T-helper 2 cell treated with Interferon-gamma antibody and Interleukin-4, amounts not matched to agents 100 ng/mL and 5 ng/mL, for 36 hours (primary cell): ENCODE measurements around the gene ASAP3. TPM values are rescaled to one million over a fixed set of nuclear protein-coding genes. Genes with fewer than 3 reads are reported as not detected.

Experiments used
- intact Hi-C: fragments of 100-400 bp; cut with micrococcal nuclease; formaldehyde crosslinking; loops from one replicate; pipeline ENCODE4 v1.15.1; 2023
- total RNA-seq: library from RNA; stranded (reverse); gene quantifications from 2 replicates; pipeline ENCODE4 v1.2.3, GENCODE V29; 2022

Gene ASAP3
- total RNA-seq, 1 donor from 2014 or later: 0.86 TPM

DNA sequence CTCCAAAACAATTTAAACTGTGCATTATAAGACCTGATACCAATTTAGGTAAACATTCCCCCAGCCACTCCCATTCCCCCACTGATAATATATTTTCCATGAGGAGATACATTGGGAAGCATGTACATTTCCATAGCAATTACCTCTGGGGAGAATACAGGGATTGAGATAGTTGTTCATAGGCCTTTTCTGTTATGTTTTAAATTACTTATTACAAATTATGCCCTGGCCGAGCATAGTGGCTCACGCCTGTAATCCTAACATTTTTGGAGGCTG, 4.4 kb downstream of the ASAP3 start:
- intact Hi-C loops: no loop called here

- intact Hi-C loops: no loop called here
Measured at GRCh38 chr1:23478896-23479665, 4.9 kb downstream of the ASAP3 start.

DNA sequence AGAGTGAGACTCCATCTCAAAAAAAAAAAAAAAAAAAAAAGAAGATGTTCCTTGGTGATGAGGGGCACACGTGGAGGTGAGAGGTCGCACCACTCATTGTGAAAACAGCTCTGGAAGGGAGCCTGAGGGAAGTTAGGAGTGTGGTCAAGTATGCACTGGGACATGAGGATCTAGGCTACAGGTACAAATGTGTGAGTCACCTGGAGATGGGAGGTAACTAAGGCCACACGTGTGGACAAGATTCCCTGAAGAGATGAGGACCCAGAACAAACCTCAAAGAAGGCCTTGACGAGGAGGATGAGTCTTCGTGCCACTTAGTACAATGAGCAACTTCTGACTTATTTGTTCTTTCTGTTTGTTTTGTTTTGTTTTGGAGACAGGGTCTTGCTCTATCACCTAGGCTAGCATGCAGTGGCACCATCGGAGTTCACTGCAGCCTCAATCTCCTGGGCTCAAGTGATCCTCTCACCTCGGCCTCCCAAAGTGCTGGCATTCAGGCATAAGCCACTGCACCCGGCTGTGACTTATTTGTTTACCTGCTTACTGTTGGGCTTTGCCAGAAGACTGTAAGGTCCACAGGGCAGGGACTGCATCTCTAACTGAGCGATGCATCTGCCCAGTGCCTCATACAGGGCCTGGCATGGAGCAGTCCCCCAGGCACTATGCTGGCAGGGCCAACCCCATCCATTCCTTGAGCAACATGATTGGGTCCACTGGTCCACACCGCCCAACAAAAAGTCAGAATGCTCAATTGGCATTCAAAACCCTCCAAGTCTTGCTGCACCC, 6.4 kb downstream of the ASAP3 start:
- intact Hi-C loops: no loop called here

DNA sequence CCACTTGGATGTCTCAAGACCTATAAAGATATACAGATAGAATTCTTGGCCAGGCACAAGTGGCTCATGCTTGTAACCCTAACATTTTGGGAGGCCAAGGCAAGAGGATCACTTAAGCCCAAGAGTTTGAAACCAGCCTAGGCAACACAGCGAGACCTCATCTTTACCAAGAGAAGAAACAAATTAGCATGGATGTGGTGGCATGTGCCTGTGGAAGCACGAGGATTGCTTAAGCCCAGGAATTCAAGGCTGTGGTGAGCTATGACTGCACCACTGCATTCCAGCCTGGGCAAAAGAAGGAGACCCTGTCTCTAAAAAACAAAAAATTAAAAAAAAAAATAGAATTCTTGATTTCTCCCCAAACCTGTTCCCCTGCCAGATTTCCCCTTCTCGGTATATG, 8.3 kb downstream of the ASAP3 start:
- intact Hi-C loops: no loop called here

DNA sequence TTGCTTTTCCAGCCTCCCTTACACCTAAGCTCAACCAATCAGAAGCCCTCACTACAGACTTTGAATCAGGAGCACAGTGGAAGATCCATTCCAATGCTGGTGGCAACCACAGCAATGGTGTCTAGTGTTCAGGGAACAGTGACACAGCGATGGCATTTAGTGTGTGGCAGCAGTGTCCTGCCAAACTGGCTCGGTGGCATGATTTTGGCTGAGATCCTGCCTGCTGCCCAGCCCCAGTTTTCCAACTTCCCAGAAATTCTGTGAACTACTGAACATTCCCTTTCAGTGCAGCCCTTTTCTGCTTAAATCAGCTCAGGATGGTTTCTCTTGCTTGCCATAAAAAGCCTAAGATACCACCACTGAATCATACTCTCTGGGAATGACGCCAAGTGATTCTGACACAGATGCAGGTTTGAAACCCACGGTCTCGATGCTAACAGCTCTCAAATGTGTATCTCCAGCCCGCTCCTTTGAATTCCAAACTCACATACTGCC, 8.8 kb downstream of the ASAP3 start:
- intact Hi-C loops: no loop called here

DNA sequence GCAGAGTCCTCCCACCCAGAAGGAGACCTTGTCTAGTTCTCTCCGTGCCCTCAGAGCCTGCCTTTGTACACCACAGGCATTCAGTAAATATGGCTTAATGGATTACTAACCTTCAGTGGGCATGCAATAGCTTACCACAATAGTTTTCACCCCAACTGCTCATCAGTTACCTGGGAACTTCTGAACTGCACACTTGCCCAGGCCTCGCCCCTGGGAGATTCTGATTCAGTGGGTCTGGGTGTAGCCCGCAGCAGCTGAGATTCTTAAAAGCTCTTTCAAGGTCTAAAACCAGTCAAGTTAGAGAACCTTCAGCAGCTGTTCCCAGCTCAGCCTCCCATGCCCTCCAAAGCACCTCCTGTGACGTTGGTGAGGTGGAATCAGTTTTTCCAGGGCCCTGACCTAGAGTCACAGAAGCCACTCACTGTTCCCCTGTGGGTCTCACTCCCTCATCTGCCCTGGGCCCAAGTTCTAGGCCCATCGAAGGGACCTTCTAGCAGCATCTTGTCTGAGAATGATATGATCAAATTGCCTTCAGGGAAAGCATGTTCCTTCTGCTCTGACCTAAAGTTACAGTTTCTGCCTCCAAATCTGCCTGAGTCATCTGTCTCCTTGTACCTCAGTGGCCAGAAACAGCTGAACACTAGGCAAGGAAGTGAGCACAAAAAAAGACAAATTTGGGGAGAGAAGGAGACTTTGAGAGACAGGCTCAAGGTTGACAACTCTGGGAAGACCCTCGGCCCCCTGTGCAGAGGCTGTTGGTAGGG, 10.8 kb downstream of the ASAP3 start:
- intact Hi-C loops: no loop called here

- intact Hi-C loops: no loop called here
Measured at GRCh38 chr1:23472351-23473036, 11.5 kb downstream of the ASAP3 start.

DNA sequence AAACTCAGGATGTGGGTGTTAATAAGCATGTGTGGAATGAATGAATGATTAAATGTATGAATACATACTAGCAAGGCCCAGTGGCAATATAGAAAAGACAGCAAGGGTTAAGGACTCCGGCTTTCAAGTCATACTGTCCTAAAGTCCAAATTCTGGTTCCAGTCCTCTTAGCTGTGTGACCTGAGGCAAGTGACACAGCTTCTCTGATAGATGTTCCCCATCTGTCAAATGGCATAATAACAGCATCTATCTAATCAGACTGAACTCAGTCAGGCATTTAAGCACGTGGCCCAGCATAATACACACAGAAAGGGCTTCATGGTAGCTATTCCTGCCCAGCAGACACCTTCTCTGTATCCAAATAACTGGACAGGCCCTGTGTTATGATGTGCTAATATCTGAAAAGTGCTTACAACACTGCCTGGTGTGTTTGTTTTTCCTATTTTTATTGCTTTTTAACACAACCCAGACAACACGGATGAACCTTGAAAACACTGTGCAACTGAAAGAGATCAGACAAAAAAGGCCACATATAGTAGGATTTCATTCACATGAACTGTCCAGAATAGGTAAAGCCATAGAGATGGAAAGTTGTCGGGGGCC, 12.4 kb downstream of the ASAP3 start:
- intact Hi-C loops: no loop called here

DNA sequence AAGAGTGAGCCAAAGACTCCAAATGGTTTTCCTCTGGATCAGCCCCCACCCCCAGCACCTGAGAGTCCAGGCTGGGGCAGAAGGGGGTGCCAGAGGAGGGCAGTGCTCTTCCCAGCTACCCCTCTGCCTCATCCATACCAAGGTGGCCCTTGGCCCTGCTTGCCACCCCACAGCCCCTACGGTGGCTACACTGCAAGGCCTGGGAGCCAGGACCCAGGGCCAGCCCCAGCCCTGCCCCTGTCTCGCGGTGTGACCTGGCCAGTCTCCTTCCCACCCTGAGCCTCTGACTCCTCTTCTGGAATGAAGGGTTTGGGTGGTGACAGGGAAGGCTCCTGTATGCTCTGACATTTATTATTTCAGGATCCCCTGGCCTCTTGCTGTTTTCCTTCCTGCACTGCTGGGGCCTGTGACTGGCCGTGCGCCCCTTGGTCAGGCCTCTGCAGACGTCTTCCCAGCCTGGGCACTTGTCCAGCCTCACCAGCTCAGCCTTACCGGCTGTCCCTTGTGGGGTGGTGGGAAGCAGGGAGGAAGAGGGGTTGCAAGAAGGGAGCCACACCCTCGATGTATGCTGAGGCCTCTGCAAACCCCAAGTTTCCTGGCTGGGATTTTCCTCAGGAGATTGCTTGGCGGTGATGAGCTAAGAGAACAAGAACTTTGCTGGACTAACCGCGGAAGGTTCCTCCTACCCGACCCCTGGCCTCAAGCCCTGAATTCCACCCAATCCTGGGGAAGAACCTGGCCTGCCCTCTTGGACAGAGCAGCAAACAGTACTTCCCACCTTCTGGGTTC, 13.5 kb downstream of the ASAP3 start:
- intact Hi-C loops: no loop called here

- intact Hi-C loops: no loop called here
Measured at GRCh38 chr1:23469372-23469982, 14.5 kb downstream of the ASAP3 start.

DNA sequence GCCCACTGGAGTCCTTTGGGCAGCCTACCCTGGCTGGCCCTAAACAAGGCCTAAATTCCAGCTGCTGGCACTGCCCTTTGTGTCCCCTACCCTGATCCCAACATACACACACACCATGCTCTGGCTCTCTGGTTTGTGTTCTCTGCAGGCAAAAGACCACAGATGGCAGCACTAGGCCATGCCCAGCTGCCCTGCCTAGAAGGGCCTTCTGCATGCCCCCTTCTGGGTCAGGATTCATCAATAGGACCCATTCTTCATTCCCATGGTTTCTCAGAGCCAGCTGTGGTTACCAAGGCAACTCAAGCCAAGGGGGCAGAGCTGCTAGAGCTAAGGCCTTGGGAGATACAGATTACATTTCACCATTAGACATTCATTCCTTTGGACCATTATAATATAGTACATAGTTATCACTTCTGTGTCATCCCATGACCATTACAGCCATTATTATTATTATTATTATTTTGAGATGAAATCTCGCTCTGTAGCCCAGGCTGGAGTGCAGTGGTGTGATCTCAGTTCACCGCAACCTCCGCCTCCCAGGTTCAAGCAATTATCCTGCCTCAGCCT, 17.5 kb downstream of the ASAP3 start:
- intact Hi-C loops: no loop called here

- intact Hi-C loops: no loop called here
Measured at GRCh38 chr1:23463286-23463685, 20.7 kb downstream of the ASAP3 start.

DNA sequence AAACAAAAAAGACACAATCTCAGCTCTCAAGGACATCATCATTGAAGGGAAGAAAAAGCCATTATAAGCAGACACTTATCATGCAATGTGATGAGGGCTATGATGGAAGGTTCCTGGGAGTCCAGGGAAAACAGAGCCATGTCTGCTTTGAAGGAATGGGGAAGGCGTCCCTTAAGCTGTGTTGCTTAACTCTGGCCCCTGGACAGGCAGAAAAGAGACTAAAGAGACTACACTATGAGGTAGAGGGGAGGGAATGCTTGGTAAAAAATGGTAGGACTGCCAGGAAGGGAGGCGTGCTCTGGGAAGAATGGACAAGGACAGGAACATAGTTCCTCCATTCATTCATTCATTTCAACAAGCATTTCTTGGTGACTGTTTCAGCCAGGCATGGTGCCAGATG, 21.2 kb downstream of the ASAP3 start:
- intact Hi-C loops: no loop called here

DNA sequence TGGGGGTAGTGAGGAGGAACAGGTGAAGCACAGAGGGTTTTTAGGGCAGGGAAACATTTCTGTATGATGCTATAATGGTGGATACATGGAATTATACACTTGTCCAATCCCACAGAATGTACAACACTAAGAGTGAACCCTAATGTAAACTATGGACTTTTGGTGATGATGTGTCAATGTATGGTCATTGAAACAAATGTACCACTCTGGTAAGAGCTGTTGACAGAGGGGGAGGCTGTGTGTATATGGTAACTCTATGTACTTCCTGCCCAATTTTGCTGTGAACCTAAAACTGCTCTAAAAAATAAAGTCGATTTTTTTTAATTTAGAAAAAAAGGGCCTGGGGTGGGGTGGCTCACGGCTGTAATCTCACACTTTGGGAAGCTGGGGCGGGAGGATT, 22.9 kb downstream of the ASAP3 start:
- intact Hi-C loops: no loop called here

- intact Hi-C loops: no loop called here
Measured at GRCh38 chr1:23460519-23460918, 23.5 kb downstream of the ASAP3 start.

GRCh38 chr1:23459338-23459757, 24.6 kb downstream of the ASAP3 start:
- intact Hi-C loops: no loop called here

GRCh38 chr1:23456226-23456625, 27.8 kb downstream of the ASAP3 start:
- intact Hi-C loops: no loop called here

DNA sequence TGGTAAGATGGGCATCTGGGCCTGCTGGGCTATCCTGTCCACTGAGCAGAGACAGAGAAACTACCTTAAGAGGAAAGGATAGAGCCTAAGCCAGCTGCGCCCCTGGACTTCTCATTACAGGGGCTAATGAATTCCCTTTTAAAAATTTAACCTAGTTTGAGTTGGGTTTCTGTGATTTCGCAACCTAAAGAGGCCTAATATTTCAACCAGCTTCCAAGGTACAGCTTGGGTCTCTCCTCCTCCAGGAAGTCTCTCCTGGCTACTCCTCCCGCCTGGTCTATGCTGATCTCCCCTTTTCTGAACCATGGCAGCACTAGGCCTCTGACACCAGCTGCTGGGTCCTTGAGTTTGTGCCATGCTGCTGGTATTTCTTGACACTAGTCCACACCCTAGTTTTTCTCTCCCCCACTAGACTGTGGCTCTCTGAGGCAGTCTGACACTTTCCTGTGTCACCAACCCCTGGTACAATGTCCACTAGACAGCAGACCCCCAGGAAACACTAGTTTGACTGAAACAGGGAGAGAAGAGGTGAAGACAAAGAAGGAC, 30.5 kb downstream of the ASAP3 start:
- intact Hi-C loops: no loop called here

- intact Hi-C loops: no loop called here
Measured at GRCh38 chr1:23452011-23452411, 32.0 kb downstream of the ASAP3 start.
